Urinary bladder (tissue), 4 donors: ENCODE results near the gene FXYD2. TPM values are rescaled to one million over a fixed set of nuclear protein-coding genes. Genes with fewer than 3 reads are reported as not detected.
"Not testable (repeated sequence)": the region's sequence is repeated elsewhere in the genome, so short reads cannot be mapped to it uniquely, and the experiment has no call there.

Source experiments
- DNase-seq: peaks from one replicate; pipeline ENCODE4 v3.0.0-alpha.2; 2015; ENCODE audit errors: extremely low spot score
- H3K27ac ChIP-seq: one replicate; pipeline ENCODE4 v1.5.1; 2013; ENCODE audit warnings: low read depth, mild to moderate bottlenecking, moderate library complexity
- H3K36me3 ChIP-seq: one replicate; pipeline ENCODE4 v1.6.1; 2013; ENCODE audit warnings: mild to moderate bottlenecking, moderate library complexity; ENCODE audit not compliant: insufficient read depth
- H3K4me1 ChIP-seq: one replicate; pipeline ENCODE4 v1.6.1; 2013; ENCODE audit warnings: mild to moderate bottlenecking, moderate library complexity; ENCODE audit not compliant: insufficient read depth
- H3K4me3 ChIP-seq: one replicate; pipeline ENCODE4 v1.5.1; 2013; ENCODE audit warnings: low read depth, low read length
- WGBS: extraction: QIAGEN DNeasy Blood & Tissue Kit; methylation state at CpG from one replicate; pipeline ENCODE4 v1.1.7; 2013; 5-methylcytosine and 5-hydroxymethylcytosine counted together
- polyA plus RNA-seq: library from polyadenylated mRNA; stranded (reverse); fragments of 200-250 nt; gene quantifications from one replicate; pipeline ENCODE4 v1.2.3, GENCODE V29; 2013
- total RNA-seq: library from RNA; depleted of rRNA; stranded (reverse); fragments of >200 nt; gene quantifications from one replicate; pipeline ENCODE4 v1.2.3, GENCODE V29; 2014
- donor health status: healthy with polysubstance abuse.
- donor health status: healthy.

Gene FXYD2
- total and polyA plus RNA-seq, 2 donors = 1.9 to 5.0 TPM

DNA sequence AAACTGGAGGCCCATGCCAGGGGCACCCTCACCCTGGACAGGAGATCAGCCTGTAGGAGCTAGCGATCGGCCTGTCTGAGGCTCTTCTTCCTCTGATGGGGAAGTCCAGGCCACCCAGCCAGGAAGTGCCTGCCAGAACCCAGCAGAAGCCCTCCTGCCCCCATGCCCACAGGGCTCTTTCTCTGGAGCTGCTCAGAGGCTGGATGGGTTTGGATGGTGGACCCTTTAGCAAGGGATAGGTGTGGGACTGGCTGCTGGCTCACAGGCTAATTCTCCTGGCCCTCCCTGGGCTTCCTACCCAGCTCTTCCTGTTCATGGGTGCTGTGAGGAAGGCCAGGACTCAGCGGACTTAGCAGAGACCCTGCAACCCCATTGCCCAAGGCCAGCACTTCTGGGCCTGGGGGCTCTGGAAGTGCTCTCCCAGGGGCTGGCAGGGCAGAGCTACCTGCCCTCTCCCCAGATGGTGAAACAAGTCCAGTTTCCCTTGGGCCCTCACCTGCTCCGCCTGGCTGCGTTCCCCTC, 7.6 kb downstream of the FXYD2 start:
- Histone ChIP-seq H3K4me1 (no peaks in the 10 kb centered on the region), H3K36me3 (no peaks in the 10 kb centered on the region), H3K27ac (no peak overlapping the region), H3K4me3 (no peak overlapping the region)
- no peak for DNase-seq
- WGBS = 83% methylated on average over 5 of the region's 5 CpGs

DNA sequence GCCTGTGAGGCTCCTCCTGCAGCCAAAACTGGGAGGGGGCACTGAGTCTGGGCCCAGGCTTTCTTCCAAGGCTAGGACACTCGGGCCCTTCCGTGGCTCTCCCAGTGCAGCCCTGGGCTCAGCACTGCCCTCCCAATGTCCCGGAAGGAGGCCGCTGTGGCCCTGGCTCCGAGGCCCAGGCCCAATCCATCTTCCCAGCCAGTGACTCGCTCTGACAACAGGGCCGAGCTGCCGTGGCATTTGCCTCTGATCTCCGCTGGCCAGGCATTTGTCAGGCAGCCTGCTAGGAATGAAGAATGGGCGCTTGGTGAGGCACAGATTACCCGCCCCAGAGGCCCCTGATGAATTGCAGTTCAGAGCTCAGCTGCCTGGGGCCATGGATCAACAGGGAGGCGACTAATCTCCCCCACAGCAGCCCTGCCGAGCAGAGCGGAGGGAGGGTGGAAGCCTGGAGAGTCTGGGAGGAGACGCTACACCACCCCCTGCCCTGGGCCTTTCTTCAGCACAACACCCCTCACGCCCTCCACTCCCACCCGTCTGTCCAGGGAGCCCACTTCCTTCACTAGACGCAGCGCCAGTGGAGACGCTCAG, 8.3 kb downstream of the FXYD2 start:
- Histone ChIP-seq H3K27ac (no peak overlapping the region), H3K4me3 (no peak overlapping the region), H3K36me3 (no peaks in the 10 kb centered on the region), H3K4me1 (no peaks in the 10 kb centered on the region)
- no peak for DNase-seq
- WGBS = 76% methylated on average over 20 of the region's 20 CpGs

DNA sequence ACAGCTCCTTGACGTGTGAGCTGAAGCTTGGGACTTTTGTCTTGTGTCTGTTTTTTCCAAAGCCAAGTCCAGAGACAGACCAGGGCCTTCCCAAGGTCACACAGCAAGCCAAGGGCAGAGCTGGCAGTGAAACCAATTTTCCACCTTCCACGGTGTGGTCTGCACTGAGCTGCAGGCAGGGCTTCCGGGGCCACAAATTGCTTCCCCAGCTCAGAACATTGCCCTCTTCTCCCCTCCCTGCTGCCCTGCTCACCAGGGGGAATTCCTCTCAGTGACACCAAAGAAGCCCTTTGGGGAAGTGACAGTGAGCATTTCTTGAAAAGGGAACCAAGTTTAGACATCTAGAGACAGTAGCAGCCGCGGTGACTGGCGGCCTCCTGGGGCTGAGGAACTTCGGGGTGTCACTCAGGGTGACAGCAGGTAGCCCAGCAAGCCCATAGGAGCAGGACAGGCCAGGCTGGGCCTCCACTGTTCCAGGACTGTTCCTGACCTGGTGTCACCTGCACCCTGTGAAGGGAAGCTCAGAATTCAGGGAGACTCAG, 9.2 kb downstream of the FXYD2 start:
- WGBS = 70% methylated on average over 7 of the region's 7 CpGs
- H3K36me3 ChIP-seq = no peaks in the 10 kb centered on the region
- H3K4me1 ChIP-seq = no peaks in the 10 kb centered on the region
- H3K4me3 ChIP-seq = no peak overlapping the region
- peak overlapping the region; percentile 27 for H3K27ac ChIP-seq
- DNase-seq = no peak

DNA sequence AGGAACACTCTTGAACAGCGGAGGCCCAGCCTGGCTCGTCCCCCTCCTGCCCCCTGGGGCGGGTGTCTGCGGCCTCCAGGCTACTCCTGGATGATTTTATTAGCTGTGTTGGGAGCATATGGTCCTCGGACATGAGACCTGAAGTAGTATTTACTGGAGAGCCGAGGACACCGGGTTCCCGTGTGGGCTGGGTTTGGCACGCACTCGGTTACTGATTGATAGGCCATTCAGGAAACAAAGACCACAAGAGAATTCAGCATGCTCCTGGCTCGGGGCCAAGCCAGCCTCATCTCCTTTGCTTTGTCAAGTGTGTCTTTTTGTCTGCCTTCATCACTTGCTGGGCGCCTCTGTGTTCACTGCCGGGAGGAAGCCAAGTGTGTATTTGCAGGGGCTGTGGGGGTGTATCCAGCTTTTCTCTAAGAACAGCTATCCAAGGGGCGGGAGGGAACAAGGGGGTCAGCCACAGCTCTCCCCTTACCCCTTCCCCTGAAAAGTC, 9.7 kb downstream of the FXYD2 start:
- 54% methylated on average over 14 of the region's 14 CpGs for WGBS
- H3K4me3 ChIP-seq = no peak overlapping the region

DNA sequence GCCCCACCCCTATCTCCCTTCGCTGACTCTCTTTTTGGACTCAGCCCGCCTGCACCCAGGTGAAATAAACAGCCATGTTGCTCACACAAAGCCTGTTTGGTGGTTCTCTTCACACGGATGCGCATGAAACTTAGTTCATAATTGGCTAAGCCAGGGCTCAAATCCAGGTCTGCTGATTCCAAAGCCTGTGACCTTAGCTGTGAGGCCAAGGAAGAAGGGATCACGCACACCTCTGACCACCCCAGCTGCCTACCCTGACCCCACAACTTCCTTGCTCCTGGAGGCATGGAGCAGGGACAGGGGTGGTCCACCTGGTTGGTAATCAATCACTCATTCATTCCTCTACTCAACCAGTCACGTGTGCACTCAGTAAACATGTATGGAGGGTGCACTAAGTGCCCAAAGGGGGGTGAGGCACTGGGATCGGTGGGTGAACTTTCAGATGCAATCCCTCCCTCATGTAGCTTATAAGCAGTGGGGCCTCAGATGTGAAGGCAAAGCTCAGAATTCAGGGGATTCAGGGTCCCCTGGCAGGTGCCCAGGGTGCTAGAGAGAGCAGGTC, 10.3 kb downstream of the FXYD2 start:
- Histone ChIP-seq H3K36me3 (no peaks in the 10 kb centered on the region), H3K27ac (no peak overlapping the region), H3K4me1 (no peaks in the 10 kb centered on the region), H3K4me3 (no peak overlapping the region)
- no peak for DNase-seq
- 83% methylated on average over 7 of the region's 7 CpGs for WGBS

More for the DNA sequence above, 9.7 kb downstream of the FXYD2 start:
- H3K27ac ChIP-seq = no peak overlapping the region
- no peaks in the 10 kb centered on the region for H3K4me1 ChIP-seq
- H3K36me3 ChIP-seq = no peaks in the 10 kb centered on the region
- no peak for DNase-seq

- not testable (repeated sequence) for H3K4me3 ChIP-seq, H3K27ac ChIP-seq, DNase-seq, H3K36me3 ChIP-seq, H3K4me1 ChIP-seq
- WGBS = 91% methylated on average over 12 of the region's 12 CpGs
Observed at GRCh38 chr11:117810056-117810451, 14.5 kb downstream of the FXYD2 start.

DNA sequence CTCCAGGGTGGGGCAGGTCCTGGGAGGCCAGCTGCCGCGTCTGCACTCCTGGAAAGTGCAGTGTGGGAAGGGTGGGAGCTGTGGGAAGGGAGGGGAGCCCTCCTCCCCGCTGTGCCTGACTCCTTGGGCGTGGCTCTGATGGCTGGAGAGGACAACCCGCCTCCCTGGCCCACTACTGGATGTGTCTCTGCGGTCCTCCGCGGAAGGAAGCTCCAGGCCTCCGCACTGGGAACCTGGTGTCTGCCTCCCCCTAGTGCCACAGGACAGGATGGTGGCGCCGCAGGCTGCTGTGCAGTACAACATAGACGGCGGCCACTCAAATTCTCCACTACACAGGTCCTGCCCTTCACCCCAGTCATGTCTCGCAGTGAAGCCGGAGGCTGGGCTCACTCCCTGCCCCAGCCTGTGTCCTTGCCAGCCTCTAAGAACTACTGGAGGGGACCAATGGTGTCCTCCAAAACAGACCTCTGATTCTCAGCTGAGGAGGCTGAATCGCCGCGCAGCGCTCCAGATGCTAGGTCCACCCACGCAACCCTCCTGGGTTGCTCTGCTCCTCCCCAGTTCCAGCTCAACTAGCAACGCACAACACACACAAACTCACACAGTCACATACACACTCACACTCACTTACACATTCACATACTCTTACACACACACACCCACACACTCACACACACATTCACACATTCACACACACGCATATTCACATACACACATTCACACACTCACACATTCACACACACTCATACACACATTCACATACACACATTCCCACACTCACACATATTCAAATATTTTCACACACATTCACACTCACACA, 15.1 kb downstream of the FXYD2 start:
- no peaks in the 10 kb centered on the region for H3K36me3 ChIP-seq
- no peak overlapping the region for H3K4me3 ChIP-seq
- 37% methylated on average over 22 of the region's 22 CpGs for WGBS
- DNase-seq = no peak
- no peaks in the 10 kb centered on the region for H3K4me1 ChIP-seq
- no peak overlapping the region for H3K27ac ChIP-seq

- no peak overlapping the region for H3K4me3 ChIP-seq
- H3K36me3 ChIP-seq = no peaks in the 10 kb centered on the region
- no peaks in the 10 kb centered on the region for H3K4me1 ChIP-seq
- H3K27ac ChIP-seq = no peak overlapping the region
- 63% methylated on average over 12 of the region's 12 CpGs for WGBS
- no peak for DNase-seq
Observed at GRCh38 chr11:117808784-117809183, 15.8 kb downstream of the FXYD2 start.

- DNase-seq = no peak
- no peaks in the 10 kb centered on the region for H3K4me1 ChIP-seq
- 60% methylated on average over 22 of the region's 22 CpGs for WGBS
- H3K27ac ChIP-seq = no peak overlapping the region
- no peaks in the 10 kb centered on the region for H3K36me3 ChIP-seq
- H3K4me3 ChIP-seq = no peak overlapping the region
Observed at GRCh38 chr11:117807482-117808327, 16.8 kb downstream of the FXYD2 start.

- no peaks in the 10 kb centered on the region for H3K36me3 ChIP-seq
- no peak for DNase-seq
- H3K27ac ChIP-seq = no peak overlapping the region
- no peak overlapping the region for H3K4me3 ChIP-seq
- H3K4me1 ChIP-seq = no peaks in the 10 kb centered on the region
- WGBS = 89% methylated on average over 5 of the region's 5 CpGs
Observed at GRCh38 chr11:117806846-117807245, 17.7 kb downstream of the FXYD2 start.

- H3K4me1 ChIP-seq = no peaks in the 10 kb centered on the region
- H3K27ac ChIP-seq = no peak overlapping the region
- no peak for DNase-seq
- H3K4me3 ChIP-seq = no peak overlapping the region
- WGBS = 68% methylated on average over 1 of the region's 1 CpG
- no peaks in the 10 kb centered on the region for H3K36me3 ChIP-seq
Observed at GRCh38 chr11:117805045-117805444, 19.5 kb downstream of the FXYD2 start.

GRCh38 chr11:117803896-117804295, 20.6 kb downstream of the FXYD2 start:
- no peak for DNase-seq
- no peak overlapping the region for H3K27ac ChIP-seq
- 95% methylated on average over 8 of the region's 8 CpGs for WGBS

GRCh38 chr11:117799634-117800033, 24.9 kb downstream of the FXYD2 start:
- Histone ChIP-seq H3K4me3 (no peak overlapping the region), H3K36me3 (no peaks in the 10 kb centered on the region), H3K4me1 (peaks cover 2% of the 10 kb centered on the region), H3K27ac (no peak overlapping the region)
- no peak for DNase-seq
- WGBS = 72% methylated on average over 5 of the region's 5 CpGs

More at GRCh38 chr11:117803896-117804295, 20.6 kb downstream of the FXYD2 start:
- Histone ChIP-seq H3K36me3 (no peaks in the 10 kb centered on the region), H3K4me1 (no peaks in the 10 kb centered on the region), H3K4me3 (no peak overlapping the region)
